Measurements from ENCODE around the gene NOXA1. TPM values are rescaled to one million over a fixed set of nuclear protein-coding genes. Genes with fewer than 3 reads are reported as not detected.

The NOXA1 gene
- total RNA-seq, 1 donor from 2014 or later, result 0.50 TPM

- no peaks in the 10 kb centered on the region for H3K9me3 ChIP-seq (ENCODE audit: insufficient read depth, low read depth, low read length)
- FAIRE-seq (no peak), DNase-seq (ENCODE audit: low read depth) (no peak)
- H3K4me3 ChIP-seq (ENCODE audit: insufficient read depth, low read depth, low read length), result no peak overlapping the region
- H3K4me3 Mint-ChIP-seq (ENCODE audit: unreplicated experiment), result no peak overlapping the region
- no peak overlapping the region for H3K9ac ChIP-seq (ENCODE audit: low read length)
- no peak overlapping the region for H3K27ac Mint-ChIP-seq (ENCODE audit: unreplicated experiment)
- no peak overlapping the region for H2AFZ ChIP-seq (ENCODE audit: low read depth, low read length)
- H3K4me2 ChIP-seq (ENCODE audit: low read length), result peak overlapping the region; percentile 96
- no peaks in the 10 kb centered on the region for H3K9me3 Mint-ChIP-seq (ENCODE audit: unreplicated experiment)
- no peaks in the 10 kb centered on the region for H3K27me3 Mint-ChIP-seq (ENCODE audit: low read depth, unreplicated experiment)
- TF ChIP-seq EZH2 (IDR thresholded peaks at IDR 0.05; ENCODE audit: insufficient read depth, low read length) (no peak), CTCF (IDR thresholded peaks at IDR 0.05; ENCODE audit: insufficient read depth, low read depth, low read length) (no peak)
- peaks cover 10% of the 10 kb centered on the region for H3K4me1 Mint-ChIP-seq (ENCODE audit: low read depth, unreplicated experiment)
- H3K36me3 Mint-ChIP-seq (ENCODE audit: low read depth, unreplicated experiment), result peaks cover 3% of the 10 kb centered on the region
- no peaks in the 10 kb centered on the region for H3K79me2 ChIP-seq (ENCODE audit: insufficient read depth, low read length)
- no peak overlapping the region for H3K27ac ChIP-seq (ENCODE audit: low read depth, low read length)
- H3K36me3 ChIP-seq (ENCODE audit: insufficient read depth, low read length), result peaks cover 3% of the 10 kb centered on the region
- peaks cover 48% of the 10 kb centered on the region for H3K4me1 ChIP-seq (ENCODE audit: insufficient read depth, low read length)
- H3K27me3 ChIP-seq (ENCODE audit: insufficient read depth, low read length), result no peaks in the 10 kb centered on the region
- H4K20me1 ChIP-seq (ENCODE audit: insufficient read depth, low read length), result peaks cover 51% of the 10 kb centered on the region
These were observed 32.3 kb downstream of the NOXA1 start for GRCh38 chr9:137455359-137455991.

- Mint-ChIP-seq H3K9me3 (ENCODE audit: unreplicated experiment) (no peaks in the 10 kb centered on the region), H3K27ac (ENCODE audit: unreplicated experiment) (no peak overlapping the region), H3K4me1 (ENCODE audit: low read depth, unreplicated experiment) (peaks cover 10% of the 10 kb centered on the region), H3K36me3 (ENCODE audit: low read depth, unreplicated experiment) (peaks cover 3% of the 10 kb centered on the region), H3K4me3 (ENCODE audit: unreplicated experiment) (peak overlapping the region; percentile 66), H3K27me3 (ENCODE audit: low read depth, unreplicated experiment) (no peaks in the 10 kb centered on the region)
- peak; percentile 67 for DNase-seq (ENCODE audit: low read depth)
- Histone ChIP-seq H3K27ac (ENCODE audit: low read depth, low read length) (peak overlapping the region; percentile 39), H3K27me3 (ENCODE audit: insufficient read depth, low read length) (no peaks in the 10 kb centered on the region), H3K4me1 (ENCODE audit: insufficient read depth, low read length) (peaks cover 48% of the 10 kb centered on the region), H2AFZ (ENCODE audit: low read depth, low read length) (no peak overlapping the region), H4K20me1 (ENCODE audit: insufficient read depth, low read length) (peaks cover 51% of the 10 kb centered on the region), H3K9ac (ENCODE audit: low read length) (peak overlapping the region; percentile 34), H3K4me3 (ENCODE audit: insufficient read depth, low read depth, low read length) (no peak overlapping the region), H3K4me2 (ENCODE audit: low read length) (peak overlapping the region; percentile 96), H3K79me2 (ENCODE audit: insufficient read depth, low read length) (no peaks in the 10 kb centered on the region), H3K36me3 (ENCODE audit: insufficient read depth, low read length) (peaks cover 3% of the 10 kb centered on the region), H3K9me3 (ENCODE audit: insufficient read depth, low read depth, low read length) (no peaks in the 10 kb centered on the region)
- TF ChIP-seq EZH2 (IDR thresholded peaks at IDR 0.05; ENCODE audit: insufficient read depth, low read length), result no peak
- no peak for TF ChIP-seq CTCF (IDR thresholded peaks at IDR 0.05; ENCODE audit: insufficient read depth, low read depth, low read length)
- FAIRE-seq, result no peak
These were observed 33.1 kb downstream of the NOXA1 start for GRCh38 chr9:137456061-137456863.
